ENCODE measurements around the gene LRRC75B.
"Not testable (repeated sequence)": the region's sequence is repeated elsewhere in the genome, so short reads cannot be mapped to it uniquely, and the experiment has no call there.

Gene LRRC75B

GRCh38 chr22:24592851-24593558 is at the start of gene LRRC75B:
Gene LRRC75B, minus strand, starts transcription at chr22:24593073. Its CDS starts 34 bp downstream, at chr22:24593039.
- DNase-seq (ENCODE audit: low read depth in 2 of 2, low spot score in 1 of 2), result no peak

- DNase-seq (ENCODE audit: low read depth in 2 of 2, low spot score in 1 of 2), result not testable (repeated sequence)
Observed at GRCh38 chr22:24642307-24642706, 49.4 kb upstream of the LRRC75B start.

- DNase-seq (ENCODE audit: low read depth in 2 of 2, low spot score in 1 of 2), result not testable (repeated sequence)
Observed at GRCh38 chr22:24636513-24636912, 43.6 kb upstream of the LRRC75B start.

- not testable (repeated sequence) for DNase-seq (ENCODE audit: low read depth in 2 of 2, low spot score in 1 of 2)
Observed at GRCh38 chr22:24634776-24635389, 42.0 kb upstream of the LRRC75B start.

GRCh38 chr22:24633231-24634023 is 40.6 kb upstream of the LRRC75B start:
- DNase-seq (ENCODE audit: low read depth in 2 of 2, low spot score in 1 of 2), result not testable (repeated sequence)

GRCh38 chr22:24632642-24633041 is 39.8 kb upstream of the LRRC75B start:
- DNase-seq (ENCODE audit: low read depth in 2 of 2, low spot score in 1 of 2), result not testable (repeated sequence)

GRCh38 chr22:24631430-24632122 is 38.7 kb upstream of the LRRC75B start:
- not testable (repeated sequence) for DNase-seq (ENCODE audit: low read depth in 2 of 2, low spot score in 1 of 2)

- DNase-seq (ENCODE audit: low read depth in 2 of 2, low spot score in 1 of 2), result not testable (repeated sequence)
Observed at GRCh38 chr22:24630812-24631427, 38.0 kb upstream of the LRRC75B start.

GRCh38 chr22:24629069-24629468 is 36.2 kb upstream of the LRRC75B start:
- not testable (repeated sequence) for DNase-seq (ENCODE audit: low read depth in 2 of 2, low spot score in 1 of 2)

- not testable (repeated sequence) for DNase-seq (ENCODE audit: low read depth in 2 of 2, low spot score in 1 of 2)
Observed at GRCh38 chr22:24627911-24628310, 35.0 kb upstream of the LRRC75B start.

GRCh38 chr22:24622596-24622995 is 29.7 kb upstream of the LRRC75B start:
- DNase-seq (ENCODE audit: low read depth in 2 of 2, low spot score in 1 of 2), result not testable (repeated sequence)

GRCh38 chr22:24621244-24621643 is 28.4 kb upstream of the LRRC75B start:
- not testable (repeated sequence) for DNase-seq (ENCODE audit: low read depth in 2 of 2, low spot score in 1 of 2)

GRCh38 chr22:24614794-24615193 is 21.9 kb upstream of the LRRC75B start:
- DNase-seq (ENCODE audit: low read depth in 2 of 2, low spot score in 1 of 2), result not testable (repeated sequence)

GRCh38 chr22:24609888-24610287 is 17.0 kb upstream of the LRRC75B start:
- not testable (repeated sequence) for DNase-seq (ENCODE audit: low read depth in 2 of 2, low spot score in 1 of 2)

- DNase-seq (ENCODE audit: low read depth in 2 of 2, low spot score in 1 of 2), result not testable (repeated sequence)
Observed at GRCh38 chr22:24608327-24608726, 15.5 kb upstream of the LRRC75B start.

- not testable (repeated sequence) for DNase-seq (ENCODE audit: low read depth in 2 of 2, low spot score in 1 of 2)
Observed at GRCh38 chr22:24607429-24607983, 14.6 kb upstream of the LRRC75B start.

GRCh38 chr22:24606340-24606739 is 13.5 kb upstream of the LRRC75B start:
- not testable (repeated sequence) for DNase-seq (ENCODE audit: low read depth in 2 of 2, low spot score in 1 of 2)

- not testable (repeated sequence) for DNase-seq (ENCODE audit: low read depth in 2 of 2, low spot score in 1 of 2)
Observed at GRCh38 chr22:24603770-24604629, 11.1 kb upstream of the LRRC75B start.
